Coronary artery (tissue), 2 donors: ENCODE measurements around the gene PROCA1.

Source experiments
- DNase-seq: peaks from one replicate; pipeline ENCODE4 v3.0.0-alpha.2; 2017; ENCODE audit warnings: low spot score
- H3K27ac ChIP-seq, 2 donors: fragments of 200-600 bp; sonication (generic); one replicate each; pipeline ENCODE4 v1.5.1; 2016 to 2019
- H3K4me3 ChIP-seq: fragments of 200-600 bp; sonication (generic); 2 replicates; pipeline ENCODE4 v1.5.1; 2016; ENCODE audit warnings: mild to moderate bottlenecking, moderate library complexity
- CTCF ChIP-seq: fragments of 200-600 bp; sonication (generic); IDR thresholded peaks from one replicate; pipeline ENCODE4 v1.5.1; 2019; ENCODE audit warnings: antibody characterized with exemption

The PROCA1 gene

GRCh38 chr17:28716740-28717577, 5.3 kb upstream of the PROCA1 start:
- Histone ChIP-seq H3K27ac (peak overlapping the region; percentile 90 to 94), H3K4me3 (peak overlapping the region; percentile 96)
- DNase-seq, result no peak
- no peak for TF ChIP-seq CTCF

- Histone ChIP-seq H3K27ac (peak overlapping the region in 1 of 2 donors; percentile 94), H3K4me3 (no peak overlapping the region)
- TF ChIP-seq CTCF, result no peak
- DNase-seq, result no peak
Measured at GRCh38 chr17:28715217-28715616, 3.5 kb upstream of the PROCA1 start.

GRCh38 chr17:28714281-28714680, 2.6 kb upstream of the PROCA1 start:
- H3K4me3 ChIP-seq, result no peak overlapping the region
- no peak for TF ChIP-seq CTCF

GRCh38 chr17:28712705-28713415, 1.2 kb upstream of the PROCA1 start:
- no peak overlapping the region for H3K4me3 ChIP-seq
- H3K27ac ChIP-seq, result peak overlapping the region in 1 of 2 donors; percentile 94
- TF ChIP-seq CTCF, result no peak
- no peak for DNase-seq

More at GRCh38 chr17:28714281-28714680, 2.6 kb upstream of the PROCA1 start:
- H3K27ac ChIP-seq, result no peak overlapping the region
- DNase-seq, result no peak

- no peak for TF ChIP-seq CTCF
- peak overlapping the region; percentile 72 for H3K4me3 ChIP-seq
- peak overlapping the region; percentile 83 to 94 for H3K27ac ChIP-seq
- DNase-seq, result no peak
Measured at GRCh38 chr17:28712032-28712704, 480 bp upstream of the PROCA1 start.

- Histone ChIP-seq H3K4me3 (peak overlapping the region; percentile 72), H3K27ac (peak overlapping the region; percentile 83 to 94)
- DNase-seq, result peak; percentile 95
- TF ChIP-seq CTCF, result no peak
Measured at GRCh38 chr17:28710861-28711722, 596 bp downstream of the PROCA1 start.
